MCF 10A (cell line): ENCODE measurements around the gene TSPYL4. TPM values are rescaled to one million over a fixed set of nuclear protein-coding genes. Genes with fewer than 3 reads are reported as not detected.

Experiments
- BruUV-seq: library from RNA; stranded (reverse); fragments of 400-500 nt; replicated peaks from 2 replicates; lab custom pipeline; 2021; lab: Mats Ljungman, UMichigan
- CTCF ChIA-PET: fragments of 300-600 bp; sonication (Branson Sonifier 250); formaldehyde crosslinking; extraction: SDS; loops from one replicate; lab custom pipeline; 2021; ENCODE audit warnings: antibody characterized with exemption, inconsistent platforms; lab: Yijun Ruan, JAX
- POLR2A ChIA-PET: fragments of 300-600, 350-650 bp; sonication (Branson Sonifier 250); formaldehyde crosslinking; extraction: SDS; loops from one replicate; lab custom pipeline; 2020; ENCODE audit warnings: antibody characterized with exemption, inconsistent platforms; lab: Yijun Ruan, JAX
- DNase-seq: peaks from one replicate; pipeline ENCODE4 v3.0.0-alpha.2; 2018; ENCODE audit not compliant: unreplicated experiment
- H3K27ac Mint-ChIP-seq: one replicate; pipeline ENCODE4 v1.8.0; 2022; ENCODE audit warnings: mild to moderate bottlenecking, low read depth, mixed read lengths; ENCODE audit not compliant: unreplicated experiment
- H3K27me3 Mint-ChIP-seq: one replicate; pipeline ENCODE4 v1.8.0; 2022; ENCODE audit warnings: mixed read lengths; ENCODE audit not compliant: insufficient read depth, unreplicated experiment
- H3K36me3 Mint-ChIP-seq: one replicate; pipeline ENCODE4 v1.8.0; 2022; ENCODE audit warnings: mild to moderate bottlenecking, moderate library complexity, mixed read lengths; ENCODE audit not compliant: insufficient read depth, unreplicated experiment
- H3K4me1 Mint-ChIP-seq: one replicate; pipeline ENCODE4 v1.8.0; 2022; ENCODE audit warnings: mixed read lengths; ENCODE audit not compliant: insufficient read depth, unreplicated experiment
- H3K4me3 Mint-ChIP-seq: one replicate; pipeline ENCODE4 v1.8.0; 2022; ENCODE audit warnings: mild to moderate bottlenecking, moderate library complexity, mixed read lengths; ENCODE audit not compliant: unreplicated experiment
- H3K9me3 Mint-ChIP-seq: one replicate; pipeline ENCODE4 v1.8.0; 2022; ENCODE audit warnings: mixed read lengths; ENCODE audit not compliant: unreplicated experiment
- CTCF ChIP-seq: fragments of 200-600 bp; IDR thresholded peaks from one replicate; pipeline ENCODE4 v1.8.0; 2022; ENCODE audit warnings: antibody characterized with exemption, mild to moderate bottlenecking; ENCODE audit not compliant: unreplicated experiment
- intact Hi-C: fragments of 100-400 bp; cut with micrococcal nuclease; formaldehyde crosslinking; loops from 2 replicates; pipeline ENCODE4 v1.14.1; 2022
- total RNA-seq: library from RNA; stranded (reverse); gene quantifications from 2 replicates; pipeline ENCODE4 v1.2.3, GENCODE V29; 2022

TSPYL4 gene
- total RNA-seq, 1 experiment from 2014 or later: 9.1 TPM

DNA sequence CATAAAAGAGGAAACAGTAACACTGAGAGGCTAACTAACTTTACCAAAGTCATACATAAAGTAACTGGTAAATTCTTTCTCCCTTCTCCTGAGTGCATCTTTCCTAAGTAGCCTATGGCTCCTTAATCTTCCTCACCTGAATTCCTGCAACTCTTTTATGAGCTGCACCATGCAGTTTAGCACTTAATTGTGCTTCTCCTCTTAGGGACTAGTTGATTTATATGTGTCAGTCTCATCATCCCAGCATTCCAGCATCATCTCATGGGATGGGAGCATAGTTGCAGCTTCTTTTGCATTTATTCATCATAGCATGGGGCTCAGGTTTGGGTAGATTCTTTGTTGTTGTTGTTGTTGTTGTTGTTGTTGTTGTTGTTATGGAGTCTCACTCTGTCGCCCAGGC lies 29.3 kb upstream of the TSPYL4 start:
- Mint-ChIP-seq H3K9me3 (no peaks in the 10 kb centered on the region), H3K27ac (no peak overlapping the region), H3K36me3 (peaks cover 10% of the 10 kb centered on the region), H3K4me1 (peaks cover 9% of the 10 kb centered on the region), H3K27me3 (no peaks in the 10 kb centered on the region), H3K4me3 (no peak overlapping the region)
- intact Hi-C loops: no loop called here
- CTCF ChIA-PET: interaction anchor here (0.7 to 2.0 kb wide), 3 partner anchors 15 to 288 kb away, joined by 3 to 8 read pairs (median 4); no protein-coding TSS in a partner anchor
- POLR2A ChIA-PET: interaction anchor here (0.7 to 1.6 kb wide), 6 partner anchors 14 to 288 kb away, joined by 3 to 9 read pairs (median 4); partner anchors contain the start of gene DSE
- TF ChIP-seq CTCF: no peak
- no peak for DNase-seq
- no TSS peak for BruUV-seq

DNA sequence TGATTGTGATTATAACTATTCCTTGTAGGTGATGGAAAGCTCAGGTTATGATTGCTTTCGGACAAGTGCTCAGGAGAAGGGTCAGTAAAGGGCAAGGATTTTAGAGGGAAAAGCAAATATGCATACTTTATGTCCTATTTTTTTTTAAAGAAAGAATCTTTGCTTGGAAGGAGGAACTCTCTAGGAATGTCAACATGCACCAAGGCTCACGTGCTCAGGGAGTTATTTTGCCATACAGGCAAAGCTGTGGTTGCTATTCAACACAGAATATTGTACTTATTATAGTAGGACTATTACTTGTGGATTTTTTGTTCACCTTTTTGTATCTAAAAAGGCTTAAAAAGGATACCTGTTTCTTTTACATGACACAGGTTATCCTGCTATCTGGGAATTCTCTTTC lies 28.8 kb upstream of the TSPYL4 start:
- TF ChIP-seq CTCF: no peak
- CTCF ChIA-PET: interaction anchor here (0.6 to 2.0 kb wide), 5 partner anchors 10 to 288 kb away, joined by 3 to 8 read pairs (median 3); no protein-coding TSS in a partner anchor
- Mint-ChIP-seq H3K4me3 (no peak overlapping the region), H3K36me3 (peaks cover 15% of the 10 kb centered on the region), H3K9me3 (no peaks in the 10 kb centered on the region), H3K27ac (no peak overlapping the region), H3K4me1 (peaks cover 14% of the 10 kb centered on the region), H3K27me3 (no peaks in the 10 kb centered on the region)
- POLR2A ChIA-PET: interaction anchor here (0.7 to 1.6 kb wide), 6 partner anchors 14 to 288 kb away, joined by 3 to 9 read pairs (median 4); partner anchors contain the start of gene DSE
- no TSS peak for BruUV-seq
- intact Hi-C loops: no loop called here
- no peak for DNase-seq

- peak overlapping the region; percentile 85 for H3K27ac Mint-ChIP-seq
- TF ChIP-seq CTCF: no peak
- no TSS peak for BruUV-seq
- no peaks in the 10 kb centered on the region for H3K27me3 Mint-ChIP-seq
- intact Hi-C loops: no loop called here
- no peak for DNase-seq
- peaks cover 33% of the 10 kb centered on the region for H3K36me3 Mint-ChIP-seq
- no peaks in the 10 kb centered on the region for H3K9me3 Mint-ChIP-seq
- CTCF ChIA-PET: interaction anchor here (0.7 to 5.4 kb wide), 7 partner anchors 10 to 280 kb away, joined by 3 to 60 read pairs (median 3); no protein-coding TSS in a partner anchor
- peaks cover 29% of the 10 kb centered on the region for H3K4me1 Mint-ChIP-seq
- H3K4me3 Mint-ChIP-seq: peak overlapping the region; percentile 86
- POLR2A ChIA-PET: interaction anchor here (0.6 to 5.4 kb wide), 29 partner anchors 8 to 850 kb away, joined by 3 to 135 read pairs (median 11); partner anchors contain the start of genes DSE, NT5DC1, RSPH4A and RWDD1
These were observed 27.1 kb upstream of the TSPYL4 start for GRCh38 chr6:116280933-116281316.

DNA sequence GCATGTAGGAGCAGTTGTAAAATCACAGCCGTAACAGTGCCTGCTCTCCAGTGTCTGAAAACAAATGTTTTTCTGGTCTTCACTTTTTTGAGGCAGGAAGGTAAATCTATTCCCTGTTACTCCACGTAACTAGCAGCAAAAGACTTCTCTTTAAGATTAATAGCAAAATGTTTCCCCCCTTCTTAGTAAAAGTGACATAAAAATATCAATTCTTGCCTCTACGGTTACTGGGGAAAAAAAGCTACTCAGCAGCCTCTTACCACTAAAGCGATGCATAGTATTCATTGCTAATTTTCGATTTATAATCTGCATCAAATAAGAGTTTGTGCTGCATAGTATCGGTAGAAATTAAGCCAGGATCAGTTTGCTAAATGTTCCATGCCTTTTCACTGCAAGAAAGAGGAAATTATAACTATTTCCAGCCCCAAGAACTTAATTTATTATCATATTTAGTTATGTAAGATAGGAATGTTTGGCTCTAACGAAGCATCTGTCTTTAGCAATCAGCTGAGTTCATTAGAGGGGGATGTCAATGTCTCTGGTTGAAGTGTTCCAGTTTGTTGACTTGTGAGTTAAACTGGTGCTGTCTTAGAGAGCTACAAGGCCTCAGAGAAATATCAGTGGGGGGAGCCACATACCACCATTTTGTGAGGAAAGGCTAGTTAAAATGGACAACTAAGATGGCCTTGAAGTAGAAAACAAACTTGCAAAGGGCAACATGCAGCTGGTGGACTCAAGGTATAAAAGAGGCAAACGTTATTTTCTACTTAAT lies 26.5 kb upstream of the TSPYL4 start:
- Mint-ChIP-seq H3K27ac (peak overlapping the region; percentile 85), H3K9me3 (no peaks in the 10 kb centered on the region), H3K4me1 (peaks cover 33% of the 10 kb centered on the region), H3K4me3 (peak overlapping the region; percentile 86), H3K36me3 (peaks cover 38% of the 10 kb centered on the region), H3K27me3 (no peaks in the 10 kb centered on the region)
- intact Hi-C loops: no loop called here
- no peak for DNase-seq
- POLR2A ChIA-PET: interaction anchor here (0.6 to 5.4 kb wide), 63 partner anchors 9 to 1268 kb away, joined by 3 to 135 read pairs (median 4); partner anchors contain the start of genes DSE, NT5DC1, RSPH4A and RWDD1
- BruUV-seq: TSS peak; percentile 79
- CTCF ChIA-PET: interaction anchor here (0.6 to 5.4 kb wide), 13 partner anchors 11 to 280 kb away, joined by 3 to 60 read pairs (median 3); no protein-coding TSS in a partner anchor
- no peak for TF ChIP-seq CTCF
